ENCODE results near the gene TTLL10. TPM values are rescaled to one million over a fixed set of nuclear protein-coding genes. Genes with fewer than 3 reads are reported as not detected.

TTLL10 gene
- total and polyA plus RNA-seq, 4 donors: not detected

GRCh38 chr1:1157914-1158710 lies 15.6 kb upstream of the TTLL10 start:
- Histone ChIP-seq H3K4me3 (ENCODE audit: low read depth in 1 of 3, low read length in 3 of 3) (peak overlapping the region in 1 of 3 donors; percentile 47), H3K9ac (ENCODE audit: low read depth in 1 of 2, low read length in 2 of 2) (peak overlapping the region in 1 of 2 donors; percentile 36), H3K9me3 (ENCODE audit: control insufficient read depth in 4 of 4, low read length in 3 of 4) (no peaks in the 10 kb centered on the region), H3K27ac (ENCODE audit: low read depth in 1 of 2, low read length in 2 of 2) (peak overlapping the region; percentile 61 to 82), H3K4me1 (ENCODE audit: control insufficient read depth in 4 of 4, insufficient read depth in 4 of 4, low read length in 3 of 4) (peaks cover 4 to 13% (median 7%) of the 10 kb centered on the region in 4 donors), H3K27me3 (ENCODE audit: control insufficient read depth in 4 of 4, insufficient read depth in 4 of 4, low read length in 3 of 4) (peaks cover 0 to 6% (median under 1%) of the 10 kb centered on the region in 4 donors), H3K36me3 (ENCODE audit: control insufficient read depth in 4 of 4, insufficient read depth in 3 of 4, low read depth in 1 of 4, low read length in 3 of 4) (no peaks in the 10 kb centered on the region)
- WGBS: 27% methylated on average over 46 of the region's 46 CpGs
- TF ChIP-seq MAX (IDR thresholded peaks at IDR 0.05) (no peak), HNF4A (conservative IDR thresholded peaks at IDR 0.05) (no peak), EGR1 (IDR thresholded peaks at IDR 0.05; ENCODE audit: low read depth in 2 of 2) (no peak), ATF3 (IDR thresholded peaks at IDR 0.05) (no peak), REST (IDR thresholded peaks at IDR 0.05) (no peak), FOXA1 (IDR thresholded peaks at IDR 0.05) (no peak), GABPA (IDR thresholded peaks at IDR 0.05 in 1 of 2, conservative IDR thresholded peaks at IDR 0.05 in 1 of 2) (no peak), CTCF (IDR thresholded peaks at IDR 0.05; ENCODE audit: low read depth, low read length, missing input control) (no peak), YY1 (IDR thresholded peaks at IDR 0.05) (no peak), HNF4G (IDR thresholded peaks at IDR 0.05) (no peak), RAD21 (IDR thresholded peaks at IDR 0.05) (no peak), SP1 (IDR thresholded peaks at IDR 0.05) (no peak), NR2F2 (IDR thresholded peaks at IDR 0.05) (no peak), RXRA (IDR thresholded peaks at IDR 0.05) (no peak), TAF1 (conservative IDR thresholded peaks at IDR 0.05) (no peak)
- no peak for DNase-seq (ENCODE audit: low spot score)

- no peak overlapping the region for H3K27ac ChIP-seq (ENCODE audit: low read depth in 1 of 2, low read length in 2 of 2)
- H3K9ac ChIP-seq (ENCODE audit: low read depth in 1 of 2, low read length in 2 of 2): no peak overlapping the region
- H3K4me3 ChIP-seq (ENCODE audit: low read depth in 1 of 3, low read length in 3 of 3): no peak overlapping the region
- no peaks in the 10 kb centered on the region for H3K9me3 ChIP-seq (ENCODE audit: control insufficient read depth in 4 of 4, low read length in 3 of 4)
- 85% methylated on average over 23 of the region's 23 CpGs for WGBS
- DNase-seq (ENCODE audit: low spot score): no peak
- peaks cover 0 to 6% (median 4%) of the 10 kb centered on the region in 4 donors for H3K4me1 ChIP-seq (ENCODE audit: control insufficient read depth in 4 of 4, insufficient read depth in 4 of 4, low read length in 3 of 4)
- H3K27me3 ChIP-seq (ENCODE audit: control insufficient read depth in 4 of 4, insufficient read depth in 4 of 4, low read length in 3 of 4): peaks cover 0 to 6% (median under 1%) of the 10 kb centered on the region in 4 donors
- H3K36me3 ChIP-seq (ENCODE audit: control insufficient read depth in 4 of 4, insufficient read depth in 3 of 4, low read depth in 1 of 4, low read length in 3 of 4): no peaks in the 10 kb centered on the region
- TF ChIP-seq HNF4G (IDR thresholded peaks at IDR 0.05) (no peak), CTCF (IDR thresholded peaks at IDR 0.05; ENCODE audit: low read depth, low read length, missing input control) (no peak), GABPA (IDR thresholded peaks at IDR 0.05 in 1 of 2, conservative IDR thresholded peaks at IDR 0.05 in 1 of 2) (no peak), TAF1 (conservative IDR thresholded peaks at IDR 0.05) (no peak), NR2F2 (IDR thresholded peaks at IDR 0.05) (no peak), FOXA1 (IDR thresholded peaks at IDR 0.05) (no peak), JUND (IDR thresholded peaks at IDR 0.05) (no peak), REST (IDR thresholded peaks at IDR 0.05) (no peak), MAX (IDR thresholded peaks at IDR 0.05) (no peak)
These were observed 13.3 kb upstream of the TTLL10 start for GRCh38 chr1:1160281-1160930.

Data from liver (tissue), 9 donors.